Immature natural killer cell (primary cell): ENCODE data around the gene BACH2. TPM values are rescaled to one million over a fixed set of nuclear protein-coding genes. Genes with fewer than 3 reads are reported as not detected.
"Not testable (repeated sequence)": the region's sequence is repeated elsewhere in the genome, so short reads cannot be mapped to it uniquely, and the experiment has no call there.

Experiments
- DNase-seq, 3 donors: peaks; one replicate each; pipeline ENCODE4 v3.0.0; 2022; ENCODE audit warnings: mixed read lengths in 1 of 3
- H3K27ac Mint-ChIP-seq, 6 donors: one replicate each; pipeline ENCODE4 v1.8.0; 2020; ENCODE audit warnings: mixed read lengths in 6 of 6, mild to moderate bottlenecking in 5 of 6, inconsistent platforms in 4 of 6, moderate library complexity in 3 of 6
- H3K27me3 Mint-ChIP-seq, 3 donors: one replicate each; pipeline ENCODE4 v1.8.0; 2020 to 2021; ENCODE audit warnings: low read depth in 3 of 3, mild to moderate bottlenecking in 3 of 3, mixed read lengths in 3 of 3, moderate library complexity in 3 of 3, inconsistent platforms in 1 of 3
- H3K36me3 Mint-ChIP-seq, 3 donors: one replicate each; pipeline ENCODE4 v1.8.0; 2020; ENCODE audit warnings: mixed read lengths in 3 of 3, inconsistent platforms in 2 of 3, mild to moderate bottlenecking in 2 of 3
- H3K4me1 Mint-ChIP-seq, 2 donors: one replicate each; pipeline ENCODE4 v1.8.0; 2020; ENCODE audit warnings: inconsistent platforms in 2 of 2, mild to moderate bottlenecking in 2 of 2, mixed read lengths in 2 of 2, moderate library complexity in 1 of 2
- H3K4me3 Mint-ChIP-seq, 5 donors: one replicate each; pipeline ENCODE4 v1.8.0; 2020; ENCODE audit warnings: mild to moderate bottlenecking in 5 of 5, mixed read lengths in 5 of 5, inconsistent platforms in 3 of 5, moderate library complexity in 3 of 5
- H3K9me3 Mint-ChIP-seq, 6 donors: one replicate each; pipeline ENCODE4 v1.8.0; 2020; ENCODE audit warnings: mild to moderate bottlenecking in 6 of 6, mixed read lengths in 6 of 6, inconsistent platforms in 4 of 6, moderate library complexity in 3 of 6
- polyA plus RNA-seq, 3 donors: library from polyadenylated mRNA; unstranded; fragments of 300-500 nt; fragmentation: Illumina TruSeq; gene quantifications; one replicate each; pipeline ENCODE4 v1.2.3, GENCODE V29; 2021

BACH2 gene
- 1 to 10 TPM; 2.3 to 8.1 (median 8.0) TPM for polyA plus RNA-seq

DNA sequence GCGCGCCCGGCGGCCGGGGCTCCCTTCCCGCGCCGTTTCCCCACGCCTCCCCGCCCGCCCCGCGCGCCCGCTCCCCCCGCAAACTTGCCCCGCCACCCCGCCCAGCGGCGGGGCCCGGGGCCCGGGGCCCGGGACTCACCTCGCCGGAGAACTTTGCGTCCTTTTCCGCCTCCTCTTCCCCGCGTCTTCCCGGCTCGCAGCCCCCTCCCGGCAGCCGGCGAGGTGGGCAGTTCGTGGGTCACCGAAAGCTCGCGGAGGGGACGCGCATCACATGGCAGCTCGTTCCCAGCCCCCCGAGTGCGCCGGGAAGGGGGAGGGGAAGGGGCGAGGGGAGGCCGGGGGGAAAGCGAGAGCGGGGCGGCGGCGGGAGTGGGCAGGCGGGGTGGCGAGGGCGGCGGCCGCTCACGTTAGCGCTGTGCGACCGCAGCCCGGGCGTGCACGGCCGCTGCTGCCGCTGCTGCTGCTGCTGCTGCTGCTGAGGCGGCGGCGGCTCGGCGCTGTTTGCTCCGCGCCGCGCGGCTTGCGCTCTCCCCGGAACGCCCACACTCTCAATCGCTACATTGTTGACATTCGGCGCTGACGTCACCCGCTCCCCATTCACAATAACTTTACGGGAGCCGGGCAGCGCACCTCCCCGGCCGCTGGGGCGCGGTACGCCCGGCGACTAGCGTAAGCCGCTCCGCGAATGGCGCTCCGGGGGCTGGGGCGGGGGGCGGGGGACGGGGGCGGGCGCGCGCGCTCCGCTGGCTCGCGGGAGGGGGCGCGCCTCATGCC is at the start of gene BACH2:
BACH2 (minus strand) TSS at position 503 of the 774 bp plus-strand sequence. CDS start 287,999 bp downstream, outside the sequence.
- Mint-ChIP-seq H3K4me1 (peaks cover 9 to 15% of the 10 kb centered on the region in 2 donors), H3K9me3 (no peaks in the 10 kb centered on the region), H3K4me3 (peak within 1 kb of the TSS; percentile 86 to 91 (median 88))

DNA sequence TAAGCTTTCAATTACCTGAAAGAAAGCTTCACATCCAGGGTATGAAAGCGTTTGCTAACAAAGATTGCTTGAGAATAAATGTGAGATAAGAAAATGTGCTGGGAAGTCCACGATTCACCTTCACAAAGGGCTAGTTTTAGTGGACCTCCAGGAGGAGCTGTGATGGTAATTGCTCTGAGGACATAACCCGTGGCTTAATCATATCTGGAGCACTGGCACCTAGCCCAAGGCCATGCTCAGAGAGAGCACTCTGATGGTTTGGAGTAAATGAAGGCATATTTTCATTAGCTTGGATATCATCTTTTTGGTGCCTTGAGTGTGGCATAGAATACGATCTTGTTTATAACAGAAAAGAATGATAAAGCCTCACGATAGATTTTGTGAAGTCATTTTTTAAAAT is 46.9 kb upstream of the BACH2 start:
- no peak for DNase-seq
- no peaks in the 10 kb centered on the region for H3K9me3 Mint-ChIP-seq
- H3K27me3 Mint-ChIP-seq: peaks cover 0 to 12% (median 3%) of the 10 kb centered on the region in 3 donors
- H3K36me3 Mint-ChIP-seq: no peaks in the 10 kb centered on the region
- no peak overlapping the region for H3K4me3 Mint-ChIP-seq
- H3K27ac Mint-ChIP-seq: no peak overlapping the region
- no peaks in the 10 kb centered on the region for H3K4me1 Mint-ChIP-seq

More for the DNA sequence above, at the start of gene BACH2:
- Mint-ChIP-seq H3K27me3 (peaks cover 17 to 35% (median 25%) of the 10 kb centered on the region in 3 donors), H3K36me3 (no peaks in the 10 kb centered on the region), H3K27ac (peak within 1 kb of the TSS in 5 of 6 donors; percentile 85 to 89 (median 88))
- DNase-seq: peak; percentile 86 to 88 (median 86)

DNA sequence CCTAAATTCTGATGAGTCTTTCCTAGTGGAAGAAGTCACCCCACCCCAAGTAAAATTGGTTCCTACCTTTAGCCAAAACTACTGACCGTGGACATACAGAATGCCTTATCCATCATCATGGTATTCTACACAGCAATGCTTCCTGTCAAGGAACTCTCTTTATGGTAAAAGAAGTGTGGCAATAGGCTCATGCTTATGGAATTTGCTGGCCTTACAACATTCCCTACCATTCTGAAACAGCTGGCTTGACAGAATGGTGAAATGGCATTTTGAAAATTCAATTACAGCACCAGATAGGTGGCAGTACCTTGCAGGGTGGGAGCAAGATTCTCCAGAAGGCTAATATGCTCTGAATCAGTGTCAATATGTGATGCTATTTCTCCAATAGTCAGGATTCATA is 41.8 kb upstream of the BACH2 start:
- Mint-ChIP-seq H3K27me3 (peaks cover 2 to 3% (median 3%) of the 10 kb centered on the region in 3 donors), H3K36me3 (no peaks in the 10 kb centered on the region), H3K9me3 (no peaks in the 10 kb centered on the region), H3K4me1 (no peaks in the 10 kb centered on the region), H3K4me3 (no peak overlapping the region), H3K27ac (no peak overlapping the region)
- no peak for DNase-seq

DNA sequence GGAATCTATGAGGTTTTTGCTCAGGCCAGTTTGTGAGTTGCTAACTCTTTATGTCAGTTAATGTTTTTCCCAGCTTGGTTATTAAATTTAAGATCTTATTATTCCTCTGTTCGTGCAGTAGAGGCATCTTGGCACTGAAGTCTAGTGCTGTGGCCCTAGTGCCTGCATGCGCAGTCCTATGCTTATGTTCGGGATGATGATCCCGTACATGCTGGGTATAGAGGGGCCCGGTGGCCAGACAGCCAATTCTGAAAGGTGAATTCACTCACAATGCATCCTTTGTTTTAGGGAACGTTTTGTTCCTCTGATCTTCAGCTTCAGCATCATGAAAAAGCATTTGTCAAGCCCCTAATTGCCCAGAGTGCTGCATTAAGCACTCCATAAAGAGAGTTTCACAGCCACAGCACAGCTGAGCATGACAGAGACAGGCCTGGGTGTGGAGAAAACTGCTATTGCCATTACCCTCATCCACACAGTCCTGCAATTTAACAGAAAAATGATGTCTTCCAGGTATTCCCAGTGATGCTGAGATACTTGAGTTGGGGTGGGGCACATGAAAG is 39.8 kb upstream of the BACH2 start:
- Mint-ChIP-seq H3K4me1 (no peaks in the 10 kb centered on the region), H3K36me3 (no peaks in the 10 kb centered on the region), H3K4me3 (no peak overlapping the region), H3K27me3 (peaks cover 0 to 3% (median 3%) of the 10 kb centered on the region in 3 donors), H3K27ac (no peak overlapping the region), H3K9me3 (no peaks in the 10 kb centered on the region)
- no peak for DNase-seq

DNA sequence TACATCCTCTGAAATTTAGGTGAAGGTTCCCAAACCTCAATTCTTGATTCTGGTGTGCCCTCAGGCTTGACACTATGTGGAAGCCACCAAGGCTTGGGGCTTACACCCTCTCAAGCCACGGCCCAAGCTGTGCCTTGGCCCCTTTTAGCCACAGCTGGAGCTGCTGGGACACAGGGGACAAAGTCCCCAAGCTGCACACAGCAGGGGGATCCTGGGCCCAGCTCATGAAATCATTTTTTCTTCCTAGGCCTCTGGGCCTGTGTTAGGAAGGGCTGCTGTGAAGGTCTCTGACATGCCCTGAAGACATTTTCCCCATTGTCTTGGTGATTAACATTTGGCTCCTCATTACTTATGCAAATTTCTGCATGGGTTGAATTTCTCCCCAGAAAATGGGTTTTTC is 37.3 kb upstream of the BACH2 start:
- H3K4me3 Mint-ChIP-seq: no peak overlapping the region
- DNase-seq: no peak
- no peaks in the 10 kb centered on the region for H3K36me3 Mint-ChIP-seq
- no peaks in the 10 kb centered on the region for H3K9me3 Mint-ChIP-seq
- no peaks in the 10 kb centered on the region for H3K4me1 Mint-ChIP-seq
- no peak overlapping the region for H3K27ac Mint-ChIP-seq
- H3K27me3 Mint-ChIP-seq: peaks cover 0 to 3% (median 0%) of the 10 kb centered on the region in 3 donors

DNA sequence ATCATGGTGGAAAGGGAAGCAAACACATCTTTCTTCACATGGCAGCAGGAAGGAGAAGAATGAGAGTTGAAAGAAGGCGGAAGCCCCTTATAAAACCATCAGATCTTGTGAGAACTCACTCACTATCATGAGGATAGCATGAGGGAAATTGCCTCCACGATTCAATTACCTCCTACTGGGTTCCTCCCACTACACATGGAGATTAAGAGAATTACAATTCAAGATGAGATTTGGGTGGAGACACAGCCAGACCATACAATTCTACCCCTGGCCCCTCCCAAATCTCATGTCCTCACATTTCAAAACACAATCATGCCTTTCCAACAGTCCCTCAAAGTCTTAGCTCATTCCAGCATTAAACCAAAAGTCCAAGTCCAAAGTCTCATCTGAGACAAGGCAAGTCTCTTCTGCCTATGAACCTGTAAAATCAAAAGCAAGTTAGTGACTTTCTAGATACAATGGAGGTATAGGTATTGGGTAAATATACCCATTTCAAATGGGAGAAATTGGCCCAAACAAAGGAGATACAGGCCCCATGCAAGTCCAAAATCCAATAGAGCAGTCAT is 36.4 kb upstream of the BACH2 start:
- H3K27me3 Mint-ChIP-seq, H3K36me3 Mint-ChIP-seq, H3K27ac Mint-ChIP-seq, H3K4me3 Mint-ChIP-seq, DNase-seq, H3K4me1 Mint-ChIP-seq, H3K9me3 Mint-ChIP-seq: not testable (repeated sequence)

DNA sequence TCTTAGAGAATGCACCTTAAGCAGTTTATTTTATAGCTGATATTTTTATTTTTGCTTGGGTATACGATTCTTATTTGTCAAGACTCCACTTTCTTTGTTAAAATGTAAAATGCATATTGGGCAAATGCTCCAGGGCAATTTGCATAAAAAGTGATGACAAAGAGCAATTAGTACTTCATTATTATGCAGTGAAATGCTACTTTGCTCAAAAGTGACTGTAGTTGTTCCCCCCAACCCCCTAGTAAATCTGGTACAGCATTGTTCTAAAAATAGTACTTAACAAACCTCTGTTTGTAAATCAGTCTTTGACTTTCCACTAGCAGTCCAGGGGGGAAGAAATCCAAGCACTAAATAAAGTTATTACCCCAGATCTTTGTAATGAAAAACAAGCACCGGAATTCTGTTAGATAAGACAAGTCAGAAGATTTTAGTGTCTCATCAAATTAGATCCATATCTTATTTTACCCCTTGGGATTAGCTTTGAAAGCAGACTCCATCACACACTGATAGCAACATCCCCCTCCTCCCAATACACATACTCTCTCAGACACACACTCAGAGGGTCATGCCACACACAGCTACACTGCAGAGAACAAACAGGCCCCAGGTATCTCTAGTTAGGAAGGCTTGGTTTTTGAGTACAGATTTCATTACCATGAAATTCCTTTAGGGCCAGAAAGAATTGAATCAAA is 32.9 kb upstream of the BACH2 start:
- Mint-ChIP-seq H3K36me3 (no peaks in the 10 kb centered on the region), H3K4me1 (no peaks in the 10 kb centered on the region), H3K27me3 (no peaks in the 10 kb centered on the region), H3K27ac (no peak overlapping the region), H3K4me3 (no peak overlapping the region), H3K9me3 (no peaks in the 10 kb centered on the region)
- no peak for DNase-seq

DNA sequence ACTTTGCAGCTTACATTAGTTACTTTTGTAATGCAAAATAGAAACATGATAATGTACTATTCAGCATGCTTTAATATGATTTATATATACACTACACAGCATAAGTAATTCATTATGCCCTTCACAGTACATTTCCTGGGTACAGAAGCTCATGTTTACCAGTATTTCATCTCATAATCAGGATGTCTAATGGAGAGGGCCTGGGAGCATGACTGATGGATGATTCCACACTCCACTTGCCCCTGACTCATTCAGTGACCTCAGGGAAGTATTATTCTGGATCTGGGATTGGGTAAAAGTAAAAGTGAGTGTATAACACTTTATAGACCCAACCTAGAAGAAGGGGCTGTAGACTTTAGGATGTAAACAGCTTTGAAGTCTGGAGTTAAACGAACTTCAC is 31.4 kb upstream of the BACH2 start:
- Mint-ChIP-seq H3K27ac (no peak overlapping the region), H3K27me3 (no peaks in the 10 kb centered on the region), H3K4me3 (no peak overlapping the region), H3K9me3 (no peaks in the 10 kb centered on the region), H3K4me1 (no peaks in the 10 kb centered on the region), H3K36me3 (no peaks in the 10 kb centered on the region)
- no peak for DNase-seq

DNA sequence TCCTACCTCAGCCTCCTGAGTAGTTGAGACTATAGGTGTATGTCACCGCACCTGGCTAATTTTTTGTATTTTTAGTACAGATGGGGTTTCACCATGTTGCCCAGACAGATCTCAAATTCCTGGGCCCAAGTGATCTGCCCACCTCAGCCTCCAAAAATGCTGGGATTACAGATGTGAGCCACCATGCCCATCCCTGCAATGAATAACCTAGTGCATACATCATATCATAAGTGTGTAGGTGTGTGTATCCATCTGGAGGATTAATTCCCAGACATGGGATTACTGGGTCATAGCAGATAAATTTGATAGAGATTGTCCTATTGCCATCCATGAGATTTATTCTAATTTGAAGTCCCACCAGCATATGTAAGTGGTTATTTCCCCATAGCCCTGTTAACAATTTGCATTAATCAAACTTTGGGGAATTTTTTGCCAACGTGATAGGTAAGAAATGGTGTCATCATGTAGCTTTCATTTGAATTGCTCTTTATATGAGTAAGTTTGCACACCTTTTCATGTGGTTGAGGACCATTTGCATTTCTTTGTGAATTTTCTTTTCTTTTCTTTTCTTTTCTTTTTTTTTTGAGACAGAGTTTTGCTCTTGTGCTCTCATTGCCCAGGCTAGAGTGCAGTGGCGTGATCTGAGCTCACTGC is 29.9 kb upstream of the BACH2 start:
- DNase-seq: no peak
- Mint-ChIP-seq H3K27me3 (no peaks in the 10 kb centered on the region), H3K4me1 (no peaks in the 10 kb centered on the region), H3K27ac (no peak overlapping the region), H3K9me3 (no peaks in the 10 kb centered on the region), H3K4me3 (no peak overlapping the region), H3K36me3 (no peaks in the 10 kb centered on the region)

DNA sequence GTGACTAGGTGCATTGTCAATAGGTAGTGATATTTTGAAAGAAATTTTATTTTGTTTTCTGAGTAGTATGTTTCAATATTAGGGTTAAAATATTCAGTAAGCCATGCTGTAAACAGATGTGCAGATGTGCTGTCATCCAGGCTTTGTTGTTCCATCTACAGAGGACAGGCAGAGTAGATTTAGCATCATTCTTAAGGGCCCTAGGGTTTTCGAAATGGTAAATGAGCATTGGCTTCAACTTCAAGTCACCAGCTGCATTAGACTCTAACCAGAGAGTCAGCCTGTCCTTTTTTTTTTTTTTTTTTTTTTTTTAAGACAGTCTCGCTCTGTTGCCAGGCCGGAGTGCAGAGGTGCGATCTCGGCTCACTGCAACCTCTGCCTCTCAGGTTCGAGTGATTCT is 27.1 kb upstream of the BACH2 start:
- no peak for DNase-seq
- no peaks in the 10 kb centered on the region for H3K27me3 Mint-ChIP-seq
- H3K4me3 Mint-ChIP-seq: no peak overlapping the region
- H3K36me3 Mint-ChIP-seq: no peaks in the 10 kb centered on the region
- H3K4me1 Mint-ChIP-seq: no peaks in the 10 kb centered on the region
- H3K27ac Mint-ChIP-seq: no peak overlapping the region
- H3K9me3 Mint-ChIP-seq: no peaks in the 10 kb centered on the region

DNA sequence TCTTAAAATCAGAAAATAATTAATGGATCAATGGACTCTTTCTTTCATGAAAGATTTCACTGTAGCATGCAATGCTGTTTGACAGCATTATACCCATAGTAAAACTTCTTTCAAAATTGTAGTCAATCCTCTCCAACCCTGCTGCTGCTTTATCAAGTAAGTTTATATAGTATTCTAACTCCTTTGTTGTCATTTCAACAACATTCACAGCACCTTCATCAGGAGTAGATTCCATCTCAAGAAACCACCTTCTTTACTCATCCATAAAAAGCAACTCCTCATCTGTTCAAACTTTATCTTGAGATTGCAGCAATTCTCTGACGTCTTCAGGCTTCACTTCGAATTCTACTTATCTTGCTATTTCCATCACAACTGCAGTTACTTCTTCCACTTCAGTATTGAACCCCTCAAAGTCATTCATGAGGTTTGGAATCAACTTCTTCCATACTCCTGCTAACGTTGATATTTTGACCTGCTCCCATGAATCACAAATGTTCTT is 26.4 kb upstream of the BACH2 start:
- H3K4me1 Mint-ChIP-seq: no peaks in the 10 kb centered on the region
- no peaks in the 10 kb centered on the region for H3K27me3 Mint-ChIP-seq
- no peaks in the 10 kb centered on the region for H3K9me3 Mint-ChIP-seq
- no peaks in the 10 kb centered on the region for H3K36me3 Mint-ChIP-seq
- DNase-seq: no peak
- H3K4me3 Mint-ChIP-seq: no peak overlapping the region
- no peak overlapping the region for H3K27ac Mint-ChIP-seq

DNA sequence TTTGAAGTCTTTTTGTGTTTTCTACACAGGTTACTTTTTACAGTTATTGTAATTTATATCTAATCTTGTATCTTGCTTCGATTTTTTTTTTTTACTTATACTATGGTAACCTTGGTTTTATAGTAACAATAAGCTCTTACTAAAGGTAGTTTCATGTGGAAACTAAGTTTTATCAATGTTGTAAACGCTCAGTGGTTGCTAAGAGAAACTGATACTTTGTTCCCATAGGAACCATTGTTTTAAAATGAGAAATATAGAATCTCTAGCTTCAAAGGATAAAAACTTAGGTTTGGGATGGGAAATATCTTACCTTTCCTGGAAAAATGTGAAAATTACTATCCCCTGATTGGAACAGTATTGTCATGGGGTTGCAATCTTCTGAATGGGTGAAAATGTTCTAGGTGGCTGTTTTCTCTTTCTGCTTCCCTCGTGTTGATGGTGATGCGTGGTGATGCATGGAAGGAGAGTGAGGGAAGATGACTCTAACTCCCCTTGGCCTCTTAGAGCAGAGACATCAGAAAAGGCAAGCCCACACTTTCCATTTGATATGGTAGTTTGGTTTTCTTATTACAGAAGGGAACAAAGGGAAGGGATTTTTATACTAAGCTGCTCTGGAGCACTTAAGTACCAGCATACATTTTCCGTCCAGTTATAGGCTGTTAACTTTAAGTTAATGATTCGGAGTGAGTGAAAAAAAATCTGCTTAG is 23.5 kb upstream of the BACH2 start:
- H3K9me3 Mint-ChIP-seq: no peaks in the 10 kb centered on the region
- H3K27ac Mint-ChIP-seq: no peak overlapping the region
- peaks cover 0 to 5% (median 0%) of the 10 kb centered on the region in 3 donors for H3K27me3 Mint-ChIP-seq
- no peak overlapping the region for H3K4me3 Mint-ChIP-seq
- no peaks in the 10 kb centered on the region for H3K36me3 Mint-ChIP-seq
- DNase-seq: no peak
- H3K4me1 Mint-ChIP-seq: no peaks in the 10 kb centered on the region

DNA sequence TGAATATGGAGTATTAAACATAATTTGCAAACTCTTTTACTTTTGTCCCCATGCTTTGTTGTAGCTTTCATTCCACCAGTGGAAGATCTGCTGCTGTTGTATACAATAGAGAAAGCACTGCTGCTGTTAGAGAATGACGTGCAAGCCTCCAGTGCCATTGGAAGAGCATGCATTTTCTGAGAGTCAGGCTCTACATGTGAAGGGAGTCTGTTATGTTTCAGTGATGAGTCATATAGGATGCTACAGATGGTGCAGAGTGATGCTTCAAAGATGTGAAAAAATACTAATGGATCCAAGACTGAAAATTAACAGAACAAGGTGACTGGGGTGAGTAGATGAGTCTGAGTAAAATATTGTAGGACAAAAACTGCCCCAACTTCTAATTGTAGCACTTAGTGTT is 22.4 kb upstream of the BACH2 start:
- H3K27me3 Mint-ChIP-seq: peaks cover 0 to 5% (median 4%) of the 10 kb centered on the region in 3 donors
- no peak for DNase-seq
- no peaks in the 10 kb centered on the region for H3K9me3 Mint-ChIP-seq
- no peaks in the 10 kb centered on the region for H3K36me3 Mint-ChIP-seq
- no peaks in the 10 kb centered on the region for H3K4me1 Mint-ChIP-seq
- H3K27ac Mint-ChIP-seq: no peak overlapping the region
- H3K4me3 Mint-ChIP-seq: no peak overlapping the region
